ENCODE results near the gene BANP. TPM values are rescaled to one million over a fixed set of nuclear protein-coding genes. Genes with fewer than 3 reads are reported as not detected.

BANP gene
- total RNA-seq, 1 experiment from 2014 or later, result 37.2 TPM

- H3K4me3 ChIP-seq (replicated peaks in 1 of 2; ENCODE audit: low read depth in 1 of 2, low read length in 2 of 2), result no peak overlapping the region
- ATAC-seq, result no peak
- H3K4me2 ChIP-seq (ENCODE audit: low read length), result no peak overlapping the region
- intact Hi-C loops (cut with micrococcal nuclease), result no loop called here
- H3K79me2 ChIP-seq (ENCODE audit: insufficient read depth, low read length), result peaks cover 33% of the 10 kb centered on the region
- RAD21 ChIA-PET (ENCODE audit: low non-redundant PET in 1 of 2, low total read pairs in 2 of 2, uncharacterized antibody in 2 of 2, unreplicated experiment in 2 of 2), result no interaction called here
- POLR2A ChIA-PET, result no interaction called here
- H3K27ac ChIP-seq (ENCODE audit: low read depth, low read length), result no peak overlapping the region
- TF ChIP-seq SIN3A (IDR thresholded peaks at IDR 0.05; ENCODE audit: low read depth) (no peak), EZH2 (IDR thresholded peaks at IDR 0.05) (no peak), ATF3 (IDR thresholded peaks at IDR 0.05) (no peak), SRF (IDR thresholded peaks at IDR 0.05; ENCODE audit: low read depth) (no peak), EGR1 (IDR thresholded peaks at IDR 0.05; ENCODE audit: low read depth) (no peak), POLR2AphosphoS5 (IDR thresholded peaks at IDR 0.05; ENCODE audit: low read depth, low read length) (no peak), CTCF (IDR thresholded peaks at IDR 0.05 in 2 of 3, conservative IDR thresholded peaks at IDR 0.05 in 1 of 3; ENCODE audit: borderline replicate concordance in 1 of 3, insufficient read depth in 1 of 3, low read depth in 2 of 3, low read length in 2 of 3) (no peak), ZFX (IDR thresholded peaks at IDR 0.05) (no peak), FOSL1 (IDR thresholded peaks at IDR 0.05; ENCODE audit: low read depth) (no peak)
- CTCF ChIA-PET, result no interaction called here
- H3K4me1 ChIP-seq (ENCODE audit: control insufficient read depth in 1 of 2, insufficient read depth in 2 of 2, low read length in 2 of 2), result peaks cover 0 to 9% of the 10 kb centered on the region in 2 experiments; a peak in 1 of 4 replicates
- BruUV-seq (replicated peaks), result no TSS peak
- no peak overlapping the region for H3K9ac ChIP-seq (ENCODE audit: low read length)
- H3K9me2 ChIP-seq (ENCODE audit: insufficient read depth), result no peaks in the 10 kb centered on the region
- H3K27me3 ChIP-seq (ENCODE audit: insufficient read depth, low read length), result no peaks in the 10 kb centered on the region
- H3K36me3 ChIP-seq (ENCODE audit: control insufficient read depth in 1 of 2, insufficient read depth in 2 of 2, low read length in 2 of 2), result no peaks in the 10 kb centered on the region; a peak in 1 of 4 replicates
- no peak overlapping the region for H2AFZ ChIP-seq (ENCODE audit: low read depth, low read length, poor library complexity, severe bottlenecking)
- DNase-seq (ENCODE audit: low read depth, low spot score), result no peak
- H4K20me1 ChIP-seq (ENCODE audit: insufficient read depth), result no peaks in the 10 kb centered on the region
- peaks cover 6 to 7% of the 10 kb centered on the region in 2 experiments; a peak in 2 of 4 replicates for H3K9me3 ChIP-seq (ENCODE audit: control insufficient read depth in 1 of 2, insufficient read depth in 1 of 2, low read depth in 1 of 2, low read length in 2 of 2)
Measured at GRCh38 chr16:87976665-87977064, 25.4 kb downstream of the BANP start.

GRCh38 chr16:87978127-87978526 lies 26.9 kb downstream of the BANP start:
- Histone ChIP-seq H3K4me2 (ENCODE audit: low read length) (no peak overlapping the region), H2AFZ (ENCODE audit: low read depth, low read length, poor library complexity, severe bottlenecking) (no peak overlapping the region), H3K4me1 (ENCODE audit: control insufficient read depth in 1 of 2, insufficient read depth in 2 of 2, low read length in 2 of 2) (peaks cover 0 to 5% of the 10 kb centered on the region in 2 experiments; a peak in 2 of 4 replicates), H4K20me1 (ENCODE audit: insufficient read depth) (no peaks in the 10 kb centered on the region), H3K9ac (ENCODE audit: low read length) (no peak overlapping the region), H3K9me3 (ENCODE audit: control insufficient read depth in 1 of 2, insufficient read depth in 1 of 2, low read depth in 1 of 2, low read length in 2 of 2) (no peaks in the 10 kb centered on the region), H3K79me2 (ENCODE audit: insufficient read depth, low read length) (peaks cover 19% of the 10 kb centered on the region), H3K9me2 (ENCODE audit: insufficient read depth) (no peaks in the 10 kb centered on the region), H3K27me3 (ENCODE audit: insufficient read depth, low read length) (no peaks in the 10 kb centered on the region), H3K36me3 (ENCODE audit: control insufficient read depth in 1 of 2, insufficient read depth in 2 of 2, low read length in 2 of 2) (peaks cover 0 to 7% of the 10 kb centered on the region in 2 experiments; a peak in 1 of 4 replicates), H3K4me3 (replicated peaks in 1 of 2; ENCODE audit: low read depth in 1 of 2, low read length in 2 of 2) (no peak overlapping the region), H3K27ac (ENCODE audit: low read depth, low read length) (no peak overlapping the region)
- ATAC-seq (no peak), DNase-seq (ENCODE audit: low read depth, low spot score) (no peak)
- BruUV-seq (replicated peaks), result no TSS peak
- CTCF ChIA-PET, result no interaction called here
- RAD21 ChIA-PET (ENCODE audit: low non-redundant PET in 1 of 2, low total read pairs in 2 of 2, uncharacterized antibody in 2 of 2, unreplicated experiment in 2 of 2), result no interaction called here
- intact Hi-C loops (cut with micrococcal nuclease), result no loop called here
- no peak for TF ChIP-seq SRF (IDR thresholded peaks at IDR 0.05; ENCODE audit: low read depth)
- TF ChIP-seq TCF7L2 (IDR thresholded peaks at IDR 0.05; ENCODE audit: borderline replicate concordance, extremely low read depth, insufficient read depth, insufficient read length), result no peak
- TF ChIP-seq CBX3 (IDR thresholded peaks at IDR 0.05; ENCODE audit: low read depth), result no peak
- TF ChIP-seq POLR2A (IDR thresholded peaks at IDR 0.05; ENCODE audit: borderline replicate concordance, extremely low read depth, insufficient read depth, insufficient read length), result no peak
- TF ChIP-seq JUND (IDR thresholded peaks at IDR 0.05), result no peak
- POLR2A ChIA-PET, result no interaction called here

Measured in HCT116 (cell line).